A549 (cell line): ENCODE results near the gene CYP26C1.

Experiments used
- BHLHE40 ChIP-seq: IDR thresholded peaks from 2 replicates; pipeline ENCODE4 v1.6.1; 2012; ENCODE audit warnings: low read depth, low read length, inconsistent platforms
- CEBPB ChIP-seq, 2 experiments: fragments of >200 bp in 1 of 2; sonication (Bioruptor Twin) in 1 of 2; formaldehyde crosslinking in 1 of 2; IDR thresholded peaks; 2 replicates each; pipeline ENCODE4 v1.6.1; 2012 to 2016
- CTCF ChIP-seq: fragments of >200 bp; sonication (Bioruptor Twin); formaldehyde crosslinking; IDR thresholded peaks from 3 replicates; pipeline ENCODE4 v1.5.1; 2016
- EP300 ChIP-seq, 2 experiments: fragments of >200 bp; sonication (Bioruptor Twin); formaldehyde crosslinking; IDR thresholded peaks; 2 replicates in 1 of 2; 3 replicates in 1 of 2; pipeline ENCODE4 v1.6.1; 2016 to 2017
- GATA3 ChIP-seq: IDR thresholded peaks from 2 replicates; pipeline ENCODE4 v1.6.1; 2012; ENCODE audit warnings: borderline replicate concordance
- HOXA7 ChIP-seq: fragments of 250-450 bp; sonication (Bioruptor Pico); IDR thresholded peaks from 2 replicates; pipeline ENCODE4 v1.5.0; 2020; ENCODE audit warnings: mild to moderate bottlenecking, moderate library complexity
- MAZ ChIP-seq: fragments of 150-350 bp; IDR thresholded peaks from 2 replicates; pipeline ENCODE4 v1.6.1; 2014; ENCODE audit warnings: antibody characterized with exemption, low read depth, low read length, borderline replicate concordance
- NR3C1 ChIP-seq: fragments of >200 bp; sonication (Bioruptor Twin); formaldehyde crosslinking; IDR thresholded peaks from 3 replicates; pipeline ENCODE4 v1.6.1; 2017
- PHF8 ChIP-seq: fragments of 200-600 bp; sonication (generic); IDR thresholded peaks from 2 replicates; pipeline ENCODE4 v1.6.1; 2016; ENCODE audit warnings: low read depth, mild to moderate bottlenecking, antibody characterized with exemption, moderate library complexity, borderline replicate concordance
- POLR2A ChIP-seq: IDR thresholded peaks from 2 replicates; pipeline ENCODE4 v1.6.1; 2012; ENCODE audit warnings: mild to moderate bottlenecking, low read length
- RAD21 ChIP-seq, 2 experiments: fragments of >200 bp in 1 of 2; sonication (Bioruptor Twin) in 1 of 2; formaldehyde crosslinking in 1 of 2; IDR thresholded peaks in 1 of 2; conservative IDR thresholded peaks in 1 of 2; 2 replicates in 1 of 2; 3 replicates in 1 of 2; pipeline ENCODE4 v1.6.1; 2012 to 2018; ENCODE audit warnings: inconsistent platforms in 1 of 2
- RFX5 ChIP-seq: fragments of 450-650 bp; IDR thresholded peaks from 2 replicates; pipeline ENCODE4 v1.7.1; 2014; ENCODE audit warnings: antibody characterized with exemption, mild to moderate bottlenecking, moderate library complexity
- RNF2 ChIP-seq: fragments of 200-600 bp; sonication (generic); IDR thresholded peaks from 2 replicates; pipeline ENCODE4 v1.6.1; 2016; ENCODE audit warnings: low read depth, mild to moderate bottlenecking, antibody characterized with exemption, moderate library complexity, borderline replicate concordance
- ZFP36 ChIP-seq: fragments of 450-650 bp; IDR thresholded peaks from 2 replicates; pipeline ENCODE4 v1.6.1; 2014; ENCODE audit warnings: borderline replicate concordance; ENCODE audit not compliant: partially characterized antibody

GRCh38 chr10:93015722-93016121 is 44.9 kb upstream of the CYP26C1 start:
- TF ChIP-seq HOXA7 (CRISPR knock-in tag) (no peak), CTCF (no peak), BHLHE40 (no peak), CEBPB (IDR thresholded peaks at IDR 0.05) (no peak), PHF8 (no peak), ZFP36 (no peak), EP300 (IDR thresholded peaks at IDR 0.05) (no peak), RAD21 (conservative IDR thresholded peaks at IDR 0.05 in 1 of 2, IDR thresholded peaks at IDR 0.05 in 1 of 2) (no peak), MAZ (no peak), POLR2A (no peak), NR3C1 (no peak), RFX5 (no peak), GATA3 (no peak), RNF2 (no peak)
